Breast epithelium (tissue), 4 donors: ENCODE measurements around the gene TYW5. TPM values are rescaled to one million over a fixed set of nuclear protein-coding genes. Genes with fewer than 3 reads are reported as not detected.

Source experiments
- DNase-seq, 2 donors: peaks; one replicate each; pipeline ENCODE4 v3.0.0-alpha.2; 2019; ENCODE audit warnings: low spot score in 2 of 2
- H3K27ac ChIP-seq, 2 donors: fragments of 200-600 bp; sonication (generic) in 1 of 2; one replicate each; pipeline ENCODE4 v1.5.1; 2016 to 2019; ENCODE audit warnings: mild to moderate bottlenecking in 1 of 2
- H3K27me3 ChIP-seq, 2 donors: fragments of 200-600 bp; sonication (generic) in 1 of 2; one replicate each; pipeline versions ENCODE4 v1.5.1 to v1.6.0; 2017 to 2019; ENCODE audit warnings: control low read depth in 1 of 2, mild to moderate bottlenecking in 1 of 2
- H3K36me3 ChIP-seq: fragments of 200-600 bp; one replicate; pipeline ENCODE4 v1.5.1; 2019
- H3K4me1 ChIP-seq, 2 donors: fragments of 200-600 bp; sonication (generic); one replicate each; pipeline ENCODE4 v1.5.1; 2016 to 2019; ENCODE audit warnings: control low read depth in 1 of 2
- H3K4me3 ChIP-seq, 3 donors: fragments of 200-600 bp; sonication (generic); 1 replicate in 2 of 3; 2 replicates in 1 of 3; pipeline ENCODE4 v1.5.1; 2016 to 2019; ENCODE audit warnings: mild to moderate bottlenecking in 3 of 3, moderate library complexity in 2 of 3
- H3K9me3 ChIP-seq, 2 donors: fragments of 200-600 bp; sonication (generic) in 1 of 2; one replicate each; pipeline ENCODE4 v1.5.1; 2016 to 2019; ENCODE audit warnings: control low read depth in 1 of 2
- POLR2A ChIP-seq: fragments of 450-650 bp; IDR thresholded peaks from one replicate; pipeline ENCODE4 v1.6.1; 2016; ENCODE audit warnings: antibody characterized with exemption, mild to moderate bottlenecking, moderate library complexity
- POLR2AphosphoS5 ChIP-seq, 3 donors: sonication (generic); formaldehyde crosslinking; IDR thresholded peaks; one replicate each; pipeline ENCODE4 v1.6.1; 2017; ENCODE audit warnings: antibody characterized with exemption in 3 of 3
- intact Hi-C: fragments of 100-400 bp; cut with DNase I; formaldehyde crosslinking; loops from one replicate; pipeline ENCODE4 v1.15.1; 2023; ENCODE audit warnings: low total_unique reads
- total RNA-seq, 3 donors: library from RNA; depleted of rRNA; stranded (reverse); fragments of >200 nt; gene quantifications; one replicate each; pipeline ENCODE4 v1.1.0, GENCODE V29; 2016
- TF ChIP-seq, protein P1 (sequence below), 3 donors: fragments of 450-650 bp; IDR thresholded peaks; one replicate each; pipeline ENCODE4 v1.5.1; 2016 to 2017; ENCODE audit warnings: antibody characterized with exemption in 3 of 3, mild to moderate bottlenecking in 3 of 3, moderate library complexity in 3 of 3

The TYW5 gene
- total RNA-seq, 3 donors from 2014 or later = 7.2 to 12.9 (median 9.8) TPM

DNA sequence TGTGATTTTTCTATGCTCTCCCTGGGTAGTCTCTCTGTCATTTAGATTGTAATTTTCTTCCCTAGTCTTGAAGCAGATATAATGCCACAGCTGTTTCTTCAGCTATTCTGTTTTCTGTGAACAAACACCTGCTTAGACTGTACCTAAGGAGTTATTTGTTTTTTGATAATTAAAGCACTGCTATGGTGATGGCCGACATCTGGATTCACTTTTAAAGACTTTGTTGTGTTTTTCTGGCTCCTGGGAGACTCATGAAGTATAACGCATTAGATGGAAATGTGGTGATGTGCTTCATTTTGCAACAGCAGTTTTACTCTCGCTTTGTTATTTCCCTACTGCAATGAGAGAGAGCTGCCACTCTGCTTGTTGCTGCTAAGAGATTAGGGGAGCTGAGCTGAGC lies 59.9 kb downstream of the TYW5 start:
- H3K36me3 ChIP-seq = no peaks in the 10 kb centered on the region
- no peaks in the 10 kb centered on the region for H3K27me3 ChIP-seq
- TF ChIP-seq POLR2A (no peak), POLR2AphosphoS5 (IDR thresholded peaks at IDR 0.05) (no peak)
- TF ChIP-seq, protein P1, sequence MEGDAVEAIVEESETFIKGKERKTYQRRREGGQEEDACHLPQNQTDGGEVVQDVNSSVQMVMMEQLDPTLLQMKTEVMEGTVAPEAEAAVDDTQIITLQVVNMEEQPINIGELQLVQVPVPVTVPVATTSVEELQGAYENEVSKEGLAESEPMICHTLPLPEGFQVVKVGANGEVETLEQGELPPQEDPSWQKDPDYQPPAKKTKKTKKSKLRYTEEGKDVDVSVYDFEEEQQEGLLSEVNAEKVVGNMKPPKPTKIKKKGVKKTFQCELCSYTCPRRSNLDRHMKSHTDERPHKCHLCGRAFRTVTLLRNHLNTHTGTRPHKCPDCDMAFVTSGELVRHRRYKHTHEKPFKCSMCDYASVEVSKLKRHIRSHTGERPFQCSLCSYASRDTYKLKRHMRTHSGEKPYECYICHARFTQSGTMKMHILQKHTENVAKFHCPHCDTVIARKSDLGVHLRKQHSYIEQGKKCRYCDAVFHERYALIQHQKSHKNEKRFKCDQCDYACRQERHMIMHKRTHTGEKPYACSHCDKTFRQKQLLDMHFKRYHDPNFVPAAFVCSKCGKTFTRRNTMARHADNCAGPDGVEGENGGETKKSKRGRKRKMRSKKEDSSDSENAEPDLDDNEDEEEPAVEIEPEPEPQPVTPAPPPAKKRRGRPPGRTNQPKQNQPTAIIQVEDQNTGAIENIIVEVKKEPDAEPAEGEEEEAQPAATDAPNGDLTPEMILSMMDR (IDR thresholded peaks at IDR 0.05) = no peak
- H3K4me3 ChIP-seq = no peak overlapping the region
- no peaks in the 10 kb centered on the region for H3K9me3 ChIP-seq
- no peaks in the 10 kb centered on the region for H3K4me1 ChIP-seq
- intact Hi-C loops = no loop called here
- no peak for DNase-seq
- H3K27ac ChIP-seq = no peak overlapping the region

DNA sequence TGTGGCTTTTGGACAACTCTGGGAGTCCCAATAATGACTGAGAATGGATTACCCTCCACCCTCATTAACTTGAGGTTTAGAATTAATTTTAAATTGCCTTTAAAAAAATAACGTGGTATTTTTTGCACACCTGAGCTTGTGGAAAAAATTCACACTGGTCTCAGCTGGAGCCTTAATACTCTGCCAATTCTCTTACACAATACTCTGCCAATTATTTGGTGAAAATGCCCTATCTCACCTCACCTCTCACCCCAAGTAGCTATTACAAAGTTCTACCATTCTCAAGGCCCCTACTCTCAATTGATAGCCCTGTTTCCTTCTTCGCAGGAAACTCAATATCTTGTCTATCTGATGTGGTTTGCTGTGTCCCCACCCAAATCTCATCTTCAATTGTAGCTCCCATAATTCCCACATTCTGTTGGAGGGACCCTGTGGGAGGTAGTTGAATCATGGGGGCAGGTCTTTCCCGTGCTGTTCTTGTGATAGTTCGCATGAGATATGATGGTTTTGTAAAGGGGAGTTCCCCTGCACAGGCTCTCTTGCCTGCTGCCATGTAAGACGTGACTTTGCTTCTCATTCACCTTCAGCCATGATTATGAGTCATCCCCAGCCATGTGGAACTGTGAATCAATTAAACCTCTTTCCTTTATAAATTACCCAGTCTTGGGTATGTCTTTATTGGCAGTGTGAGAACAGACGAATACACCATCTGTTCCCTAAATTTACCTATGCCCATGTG lies 71.6 kb downstream of the TYW5 start:
- Histone ChIP-seq H3K4me1 (no peaks in the 10 kb centered on the region), H3K27me3 (no peaks in the 10 kb centered on the region), H3K4me3 (no peak overlapping the region), H3K27ac (no peak overlapping the region), H3K36me3 (no peaks in the 10 kb centered on the region), H3K9me3 (no peaks in the 10 kb centered on the region)
- TF ChIP-seq POLR2AphosphoS5 (IDR thresholded peaks at IDR 0.05) (no peak), POLR2A (no peak)
- TF ChIP-seq, protein P1 (IDR thresholded peaks at IDR 0.05) = no peak
- no peak for DNase-seq
- intact Hi-C loops = no loop called here

DNA sequence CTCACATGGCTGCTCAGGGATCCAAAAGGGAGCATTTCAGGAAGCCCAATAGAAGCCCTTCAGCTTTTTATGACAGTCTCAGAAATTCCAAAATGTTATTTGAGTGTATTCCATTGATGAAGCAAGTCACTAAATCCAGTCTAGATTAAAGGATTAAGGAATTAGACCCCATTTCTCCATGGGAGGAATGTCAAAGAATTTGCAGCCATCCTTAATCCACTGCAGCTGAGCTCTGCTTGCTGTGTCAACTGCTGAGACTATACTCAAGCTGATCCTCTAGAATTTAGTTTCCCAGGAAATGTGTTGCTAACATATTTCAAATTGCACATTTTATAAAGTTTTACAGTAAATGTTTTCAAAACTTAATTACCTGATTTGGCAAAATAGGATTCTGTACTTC lies 72.6 kb downstream of the TYW5 start:
- Histone ChIP-seq H3K9me3 (peaks cover 0 to 6% of the 10 kb centered on the region in 2 donors), H3K4me1 (no peaks in the 10 kb centered on the region), H3K27me3 (no peaks in the 10 kb centered on the region), H3K27ac (no peak overlapping the region), H3K4me3 (no peak overlapping the region), H3K36me3 (no peaks in the 10 kb centered on the region)
- no peak for DNase-seq
- TF ChIP-seq POLR2AphosphoS5 (IDR thresholded peaks at IDR 0.05) = no peak
- TF ChIP-seq, protein P1 (IDR thresholded peaks at IDR 0.05) = no peak
- no peak for TF ChIP-seq POLR2A
- intact Hi-C loops = no loop called here

Other genes starting within 250 kb of the TYW5 start
- gene FTCDNL1, start 104.3 kb downstream of the TYW5 start, total RNA-seq = 1 to 10 TPM; 3.7 to 5.9 (median 5.2) TPM
- gene C2orf69, start 44.2 kb downstream of the TYW5 start, total RNA-seq = 10 to 100 TPM; 12.7 to 19.2 (median 13.8) TPM
- 10 to 100 TPM; 17.0 to 27.4 (median 26.6) TPM for gene MAIP1, start 91 bp upstream of the TYW5 start, total RNA-seq